ENCODE results near the gene RUNX1.

RUNX1 gene

DNA sequence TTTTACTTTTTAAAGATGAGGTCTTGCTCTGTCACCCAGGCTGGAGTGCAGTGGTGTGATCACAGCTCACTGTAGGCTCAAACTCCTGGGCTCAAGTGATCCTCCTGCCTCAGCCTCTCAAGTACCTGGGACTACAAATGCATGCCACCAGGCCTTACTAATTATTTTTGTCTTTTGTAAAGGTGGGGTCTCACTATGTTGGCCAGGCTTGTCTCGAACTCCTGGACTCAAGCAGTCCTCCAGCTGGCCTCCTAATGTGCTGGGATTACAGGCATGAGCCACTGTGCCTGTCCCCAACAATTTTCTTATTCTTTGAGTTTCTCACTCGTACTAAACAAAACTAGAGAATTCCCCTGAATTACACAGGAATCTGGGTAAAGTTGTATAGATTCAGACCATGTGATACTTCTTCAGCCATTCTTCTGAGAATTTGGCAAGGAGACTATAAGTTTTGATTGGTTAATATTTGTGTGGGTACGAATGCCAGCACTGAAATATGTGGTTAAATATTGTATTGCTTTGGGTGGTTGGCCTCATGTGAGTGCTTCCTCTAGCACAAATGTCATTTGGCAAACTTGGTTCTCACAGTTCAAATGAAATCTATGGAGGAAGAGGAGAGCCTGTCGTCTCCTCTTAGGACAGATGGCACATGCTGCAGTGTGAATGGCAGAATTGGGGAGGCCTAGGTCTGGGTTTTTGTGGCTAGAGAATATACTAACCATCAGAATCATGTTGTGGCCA, 104.9 kb downstream of the RUNX1 start:
- no peak for DNase-seq

DNA sequence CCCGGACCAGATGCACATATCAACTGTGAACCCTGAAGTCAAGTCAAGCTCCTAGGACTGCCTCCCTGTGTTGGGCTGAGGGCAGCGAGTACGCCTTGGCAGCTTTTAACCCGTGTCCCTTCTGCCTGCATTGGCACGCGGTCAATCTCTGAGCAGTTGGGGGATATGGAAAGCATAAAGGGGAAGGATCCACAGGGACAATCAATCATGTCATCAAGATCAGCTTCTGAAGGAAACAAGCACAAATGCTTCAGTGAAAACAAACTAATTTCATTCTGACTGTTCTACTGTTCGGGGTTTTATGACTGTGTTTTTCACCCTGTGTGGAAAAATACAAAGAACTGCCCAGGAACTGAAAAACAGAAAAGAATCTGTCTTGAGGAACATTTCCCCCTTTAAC, 106.2 kb downstream of the RUNX1 start:
- DNase-seq = no peak

DNA sequence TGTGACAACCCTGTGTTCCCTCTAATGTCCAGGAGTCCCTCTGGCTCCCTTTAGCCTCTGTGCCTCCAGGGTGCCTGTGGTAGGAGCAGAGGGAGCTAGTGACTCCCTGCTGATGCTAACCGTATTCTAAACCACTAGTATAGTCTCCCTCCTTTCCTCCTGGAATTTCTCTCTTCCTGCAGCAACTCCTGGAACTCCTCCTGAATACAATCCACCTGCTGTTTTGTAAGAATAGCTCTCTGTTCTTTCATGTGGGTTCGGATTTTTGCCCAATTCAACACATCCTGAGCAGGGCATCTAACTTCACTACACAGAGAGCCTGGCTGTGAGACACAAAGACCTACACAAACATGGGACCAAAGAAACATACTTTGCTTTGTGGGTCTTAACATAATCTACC, 107.9 kb downstream of the RUNX1 start:
- no peak for DNase-seq

DNA sequence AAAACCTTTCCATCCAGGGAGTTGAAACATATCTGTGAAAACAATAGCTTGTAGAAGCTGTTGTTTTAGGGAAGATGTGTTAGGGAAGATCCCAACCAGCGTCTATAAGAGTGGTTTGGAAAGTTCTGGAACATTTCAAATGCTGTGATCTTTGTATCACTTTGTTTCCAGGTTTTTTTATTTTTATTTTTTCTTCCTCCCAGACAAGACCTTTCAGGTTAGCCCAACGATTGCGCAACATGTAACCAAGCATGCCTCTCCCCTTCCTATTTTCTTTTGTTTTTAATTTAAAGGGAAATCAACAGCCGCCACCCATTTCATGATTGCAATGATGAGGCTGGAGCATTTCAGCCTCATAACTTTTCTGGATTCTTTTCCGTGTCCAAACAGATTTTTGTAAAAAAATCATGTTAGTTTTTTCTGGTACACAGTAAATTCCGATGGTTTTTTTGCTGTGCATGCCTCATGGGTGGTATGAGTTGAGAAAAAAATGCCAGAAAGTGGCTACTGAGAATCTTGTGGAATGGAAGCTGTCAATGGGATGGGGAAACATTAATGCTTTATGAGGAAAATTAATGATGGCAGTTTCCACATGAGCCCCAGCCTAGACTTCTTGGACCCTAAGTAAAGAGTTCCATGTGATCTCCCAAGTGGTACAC, 109.3 kb downstream of the RUNX1 start:
- DNase-seq = no peak

DNA sequence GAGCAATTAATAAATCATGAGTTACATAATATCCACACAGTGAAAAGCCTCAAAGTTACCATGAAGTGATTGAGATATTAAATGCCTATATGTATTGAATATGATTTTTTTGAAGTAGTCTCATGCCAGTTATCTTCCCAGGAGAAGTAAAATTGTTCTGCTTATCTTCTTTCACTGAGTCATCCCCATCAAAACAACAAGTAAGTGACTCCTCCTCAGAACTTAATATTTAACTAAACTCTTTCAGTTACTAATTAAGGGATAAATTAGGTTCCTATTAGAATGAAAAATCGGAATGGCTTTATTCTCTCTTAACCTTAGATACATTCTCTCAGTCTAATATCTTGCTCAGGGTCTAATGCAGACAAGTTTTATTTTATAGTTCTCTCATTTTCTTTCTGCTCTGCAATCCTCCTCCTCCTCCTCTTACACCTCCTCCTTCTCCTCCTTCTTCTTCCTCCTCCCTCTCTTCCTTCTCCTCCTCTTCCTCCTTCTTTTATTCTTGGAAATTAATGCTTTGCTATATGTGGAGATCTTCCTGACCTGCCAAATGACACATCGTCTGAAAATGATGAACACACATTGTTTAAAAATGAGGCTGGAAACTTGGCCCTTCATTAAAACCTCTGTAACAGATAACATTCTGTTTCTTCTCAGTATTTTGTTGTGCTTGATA, 110.9 kb downstream of the RUNX1 start:
- DNase-seq = no peak

DNA sequence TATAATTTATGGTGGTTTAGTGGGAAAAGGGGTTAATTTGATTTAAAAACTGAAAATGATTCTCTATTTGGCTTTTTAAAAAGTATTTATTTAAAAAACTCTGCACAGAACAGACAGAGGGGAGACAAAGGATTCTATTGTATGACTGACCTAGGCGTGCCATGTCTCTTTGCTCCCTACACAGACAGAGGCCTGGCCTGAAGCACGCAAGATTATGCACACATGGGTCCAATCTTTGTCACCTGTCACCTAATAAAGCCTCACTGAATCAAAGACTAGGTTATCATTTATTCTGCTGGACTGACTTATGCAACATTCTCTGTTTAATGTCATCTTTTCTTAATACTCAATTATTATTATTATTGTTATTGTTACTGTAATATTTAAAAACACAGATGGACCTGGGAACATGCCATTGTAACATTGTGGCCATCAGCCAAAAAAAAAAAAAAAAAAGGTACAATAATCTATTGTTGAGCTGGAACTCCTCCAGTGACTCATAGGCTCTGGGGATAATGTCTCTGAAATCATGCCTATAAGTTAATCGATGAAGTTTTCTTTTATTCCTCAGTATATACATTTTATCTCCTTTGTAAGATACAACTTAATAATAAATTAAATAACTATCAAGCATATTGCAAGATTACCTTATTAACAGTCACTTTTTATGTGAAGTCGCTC, 112.1 kb downstream of the RUNX1 start:
- no peak for DNase-seq

DNA sequence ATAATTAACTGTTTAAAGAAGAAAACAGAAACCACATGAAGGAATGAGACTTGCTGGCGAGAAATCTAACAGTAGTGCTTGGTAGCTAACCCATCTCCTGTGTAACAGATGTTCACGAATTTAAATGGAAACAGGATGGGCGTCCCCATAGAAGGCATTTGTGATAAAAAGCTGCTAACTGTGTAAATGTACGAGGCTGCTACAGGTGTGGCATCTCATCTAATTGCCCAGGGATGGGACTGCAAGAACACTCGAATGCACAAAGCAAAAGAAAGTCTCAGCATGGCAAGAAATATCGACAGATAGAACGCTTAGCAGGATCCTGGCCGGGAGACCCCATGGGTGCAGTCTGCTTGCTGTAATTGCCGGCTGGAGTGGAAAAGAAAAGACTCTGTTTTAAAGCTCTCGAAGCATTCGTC, 112.7 kb downstream of the RUNX1 start:
- DNase-seq = no peak

DNA sequence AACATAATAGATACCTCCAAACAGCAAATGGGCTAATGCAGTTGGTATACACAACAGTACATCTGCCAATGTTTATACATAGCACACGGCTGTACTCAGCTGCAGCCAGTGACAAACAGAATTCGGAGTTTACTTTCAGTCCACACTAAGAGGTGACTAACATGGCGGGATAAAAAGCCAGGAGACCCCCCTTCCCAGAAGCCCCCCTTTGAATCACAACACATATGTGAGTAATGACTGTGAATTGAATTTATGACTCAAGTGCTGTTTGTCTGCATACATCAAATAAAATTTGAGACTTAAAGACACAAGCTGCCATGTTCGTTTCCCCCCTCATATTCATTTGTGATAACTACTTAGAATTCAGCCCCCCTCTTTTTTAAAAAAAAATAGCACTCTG, 113.2 kb downstream of the RUNX1 start:
- no peak for DNase-seq

DNA sequence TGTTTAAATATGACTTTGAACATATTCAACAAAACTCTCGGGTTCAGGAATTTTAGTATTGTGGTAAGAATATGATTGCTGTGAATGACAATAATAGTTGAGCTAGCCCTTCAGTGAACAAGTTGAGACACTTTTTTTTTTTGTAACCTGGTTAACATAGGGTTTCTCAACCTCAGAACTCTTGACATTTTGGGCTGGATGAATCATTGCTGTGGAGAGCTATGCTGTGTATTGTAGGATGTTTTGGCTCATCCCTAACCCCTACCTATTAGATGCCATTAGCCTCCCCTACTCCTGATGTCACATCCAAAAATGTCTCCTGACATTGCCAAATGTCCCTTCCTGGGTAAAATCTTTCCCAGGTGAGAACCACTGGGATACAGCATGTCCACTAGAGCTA, 113.7 kb downstream of the RUNX1 start:
- DNase-seq = no peak

DNA sequence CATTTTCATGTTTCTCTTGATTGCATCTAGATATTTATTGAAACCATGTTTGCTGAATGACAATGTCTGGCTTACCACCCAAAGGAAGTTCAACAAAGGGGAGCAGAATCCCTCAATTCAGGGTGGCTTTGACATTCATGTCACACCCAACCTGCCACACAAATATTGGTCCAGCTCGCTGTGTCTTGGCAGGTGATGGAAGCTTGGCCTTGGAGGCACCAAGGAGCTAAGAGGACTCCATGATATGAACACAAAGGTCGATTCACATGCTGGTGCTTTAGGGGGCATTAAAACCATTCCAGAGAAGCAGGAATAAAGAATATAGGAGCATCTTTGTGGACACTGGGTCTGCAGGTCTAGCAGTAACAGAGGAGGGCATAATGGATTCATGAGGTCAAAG, 114.8 kb downstream of the RUNX1 start:
- DNase-seq = no peak

DNA sequence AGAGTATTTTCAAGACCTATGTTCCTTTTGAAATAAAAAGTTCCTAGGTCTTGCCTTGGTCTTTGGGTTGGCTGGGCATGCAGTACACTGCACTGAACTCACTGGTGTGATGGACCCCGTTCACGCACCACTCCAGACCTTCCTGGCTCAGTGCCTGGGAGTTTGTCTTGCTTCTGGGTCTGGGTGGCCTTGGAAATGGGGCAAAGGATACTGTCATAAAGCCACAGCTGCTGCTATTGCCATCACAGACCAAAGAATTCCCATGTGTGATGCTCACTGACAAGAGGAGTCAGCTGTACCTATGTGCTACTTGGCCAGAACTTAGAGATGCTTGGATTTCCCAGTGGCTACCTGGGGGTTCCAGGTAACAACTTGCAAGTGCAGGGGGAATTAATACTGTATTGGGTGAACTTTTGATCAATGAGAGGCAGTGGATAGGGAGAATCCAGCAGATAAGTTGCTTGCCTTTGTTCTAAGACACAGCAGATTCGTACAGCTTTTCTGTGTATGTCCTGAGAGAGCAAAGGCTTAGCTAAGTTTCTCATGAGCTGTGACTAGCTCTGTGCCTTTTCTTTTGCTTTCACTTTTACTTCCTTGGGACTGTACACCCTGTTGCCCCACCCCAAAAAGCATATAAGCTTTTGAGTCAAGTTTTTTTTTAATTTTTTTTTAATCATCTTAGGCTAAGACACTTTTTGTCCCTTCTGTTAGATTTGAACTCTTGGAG, 115.3 kb downstream of the RUNX1 start:
- no peak for DNase-seq

DNA sequence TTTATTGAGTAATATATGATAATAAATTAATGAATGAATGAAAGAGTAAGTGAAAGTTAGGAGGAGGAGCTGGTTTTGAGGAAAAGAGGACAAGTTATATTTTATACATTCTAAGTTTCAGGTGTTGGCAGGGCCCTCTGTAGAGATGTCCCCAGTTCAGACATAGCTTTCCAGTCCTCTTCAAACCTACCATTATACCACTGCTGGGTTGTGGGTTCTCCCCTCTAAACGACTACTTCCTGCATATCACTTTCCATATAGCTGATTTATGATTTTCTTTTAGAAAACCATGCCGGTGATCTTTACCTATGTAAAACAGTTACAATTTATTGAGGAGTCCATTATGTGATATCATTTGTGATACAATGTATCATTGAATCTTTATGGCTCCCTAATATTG, 116.9 kb downstream of the RUNX1 start:
- no peak for DNase-seq

DNA sequence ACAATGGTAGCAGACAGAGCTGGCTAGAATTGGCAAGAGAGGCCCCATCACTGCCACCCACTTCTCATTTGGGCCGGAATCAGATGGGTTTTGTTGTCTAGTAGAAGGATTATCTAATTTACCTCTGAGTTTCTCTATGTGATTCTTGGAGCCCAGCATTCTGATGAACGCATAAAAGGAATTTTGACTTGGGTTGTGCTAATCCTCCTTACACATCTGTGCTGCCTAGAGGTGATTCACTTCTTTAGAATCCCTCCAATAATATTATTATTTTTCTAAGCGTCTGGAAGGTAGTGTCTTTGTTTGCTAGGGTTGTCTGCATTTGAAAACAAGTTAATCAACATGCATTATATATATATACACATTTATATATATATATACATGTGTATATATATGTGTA, 118.1 kb downstream of the RUNX1 start:
- no peak for DNase-seq

DNA sequence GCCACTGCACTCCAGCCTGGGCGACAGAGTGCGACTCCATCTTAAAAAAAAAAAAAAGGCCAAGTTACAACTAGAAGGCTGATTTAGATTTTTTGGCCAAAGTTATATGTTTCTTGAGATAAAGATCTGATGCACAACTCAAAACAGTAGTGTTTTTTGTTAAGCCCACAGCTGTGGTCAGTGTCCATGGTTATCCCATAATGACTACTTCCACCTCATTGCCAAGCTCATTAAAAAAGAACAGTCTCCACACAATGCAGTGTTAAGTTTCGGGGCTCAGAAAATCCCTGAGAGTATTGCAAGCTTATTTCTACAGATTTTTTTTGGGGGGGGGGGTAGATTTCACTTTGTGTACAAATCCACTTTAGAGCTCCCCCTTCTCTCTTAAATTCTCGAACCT, 120.5 kb downstream of the RUNX1 start:
- no peak for DNase-seq

DNA sequence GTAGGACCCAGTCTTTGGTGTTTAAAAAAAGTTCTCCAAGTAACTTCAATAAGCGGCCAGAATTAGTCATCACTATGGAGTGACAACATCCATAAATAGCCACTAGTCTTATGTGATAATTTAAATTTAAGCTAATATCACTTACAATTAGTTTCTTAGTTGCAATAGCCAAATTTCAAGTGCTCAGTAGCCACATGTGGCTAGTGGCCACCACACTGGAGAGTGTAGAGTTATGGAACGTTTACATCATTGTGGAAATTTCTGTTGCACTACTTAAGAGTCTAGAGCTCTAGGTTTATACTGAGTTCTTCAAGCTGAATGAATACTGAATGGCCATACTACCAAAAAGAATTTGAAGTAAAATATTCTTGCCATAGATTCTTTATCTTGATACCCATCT, 121.1 kb downstream of the RUNX1 start:
- DNase-seq = no peak

DNA sequence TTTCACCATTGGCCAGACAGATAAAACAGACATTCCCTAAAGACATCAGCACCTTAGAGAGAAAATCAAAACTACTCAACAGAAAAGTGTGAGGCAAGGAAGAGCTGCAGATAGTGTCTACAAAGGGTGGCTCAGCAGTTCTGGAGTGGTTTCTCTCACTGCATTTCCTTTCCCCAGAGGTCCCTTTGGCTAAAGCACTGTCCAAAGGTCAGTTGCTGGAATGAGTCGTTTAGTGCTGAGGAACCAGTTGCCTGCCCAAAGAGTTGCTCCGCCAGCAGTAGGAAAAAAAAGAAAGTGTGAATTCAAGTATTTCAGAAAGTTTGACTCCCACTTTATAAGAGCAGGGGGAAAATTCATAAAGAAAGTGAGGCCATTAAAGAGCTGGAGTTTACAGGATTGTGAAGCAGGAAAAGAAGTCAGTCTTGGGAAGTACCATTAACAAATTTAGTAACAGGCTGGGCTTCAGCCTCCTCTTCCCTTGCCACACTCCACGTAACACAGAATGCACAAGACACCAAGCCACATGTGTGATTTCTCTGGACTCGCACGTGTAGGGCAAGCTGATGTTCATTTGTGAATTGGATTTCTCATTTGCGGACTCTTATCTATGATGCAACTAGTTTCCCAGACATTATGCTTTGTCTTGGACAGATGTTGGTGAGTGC, 122.2 kb downstream of the RUNX1 start:
- no peak for DNase-seq

DNA sequence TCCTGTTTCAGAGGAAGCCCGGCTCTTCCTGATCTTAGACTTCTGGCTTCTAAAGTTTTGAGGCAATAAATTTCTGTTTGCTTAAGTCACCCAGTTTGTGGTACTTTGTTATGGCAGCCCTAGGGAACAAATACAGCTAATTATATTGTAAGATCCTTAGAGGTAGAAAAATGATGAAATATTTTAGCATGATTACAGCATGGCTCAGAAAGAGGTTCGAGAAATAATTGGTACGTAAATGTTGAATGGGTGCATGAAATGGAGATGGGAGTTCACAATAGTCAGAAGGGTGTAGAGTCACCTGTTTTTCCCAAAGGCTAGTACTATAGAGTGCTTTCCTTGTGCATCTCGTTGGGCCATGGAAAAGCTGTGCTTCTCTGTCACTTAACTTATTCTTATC, 123.5 kb downstream of the RUNX1 start:
- DNase-seq = no peak

DNA sequence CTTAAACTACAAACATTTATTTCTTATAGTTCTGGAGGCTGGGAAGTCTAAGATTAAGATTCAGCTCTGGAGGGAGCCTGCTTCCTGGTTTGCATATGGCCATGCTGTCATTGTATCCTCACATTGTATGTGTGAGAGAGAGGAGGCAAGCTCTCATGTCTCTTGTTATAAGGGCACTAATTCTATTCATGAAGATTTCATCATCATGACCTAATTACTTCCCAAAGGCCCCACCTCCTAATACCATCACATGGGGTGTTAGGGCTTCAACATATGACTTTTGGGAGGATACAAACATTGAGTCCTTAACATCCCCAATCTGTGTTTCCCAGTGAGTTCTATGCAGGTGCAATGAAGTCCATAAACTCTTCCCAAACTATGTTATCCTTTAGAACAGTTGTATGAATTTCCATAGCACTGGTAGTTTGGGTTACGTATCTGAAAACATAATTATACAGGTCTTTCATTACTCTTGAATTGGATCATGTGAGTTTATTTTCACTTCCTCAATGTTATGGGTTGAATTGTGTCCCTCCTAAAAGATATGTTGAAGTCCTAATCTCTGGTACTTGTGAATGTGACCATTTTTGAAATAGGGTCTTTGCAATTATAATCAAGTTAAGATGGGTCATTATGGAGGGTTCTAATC, 124.2 kb downstream of the RUNX1 start:
- no peak for DNase-seq

DNA sequence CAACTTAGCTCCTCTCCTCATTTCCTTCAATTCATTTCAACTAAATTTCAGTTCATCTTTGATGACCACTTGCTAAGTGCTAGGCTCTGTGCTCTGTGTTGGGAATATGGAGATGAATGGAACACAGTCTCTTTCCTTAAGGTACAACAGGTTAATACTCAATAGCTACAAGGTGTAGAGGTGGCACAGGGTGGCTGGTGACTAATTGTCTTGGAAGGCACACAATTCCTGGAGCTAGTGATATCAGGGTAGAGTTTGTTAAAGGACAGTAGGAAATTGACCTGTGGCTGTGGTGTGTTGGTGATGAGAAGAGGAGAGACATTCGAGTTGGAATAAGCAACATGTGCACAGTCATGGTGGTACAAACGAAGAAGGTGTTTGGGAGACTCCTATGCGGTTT, 124.9 kb downstream of the RUNX1 start:
- no peak for DNase-seq

DNA sequence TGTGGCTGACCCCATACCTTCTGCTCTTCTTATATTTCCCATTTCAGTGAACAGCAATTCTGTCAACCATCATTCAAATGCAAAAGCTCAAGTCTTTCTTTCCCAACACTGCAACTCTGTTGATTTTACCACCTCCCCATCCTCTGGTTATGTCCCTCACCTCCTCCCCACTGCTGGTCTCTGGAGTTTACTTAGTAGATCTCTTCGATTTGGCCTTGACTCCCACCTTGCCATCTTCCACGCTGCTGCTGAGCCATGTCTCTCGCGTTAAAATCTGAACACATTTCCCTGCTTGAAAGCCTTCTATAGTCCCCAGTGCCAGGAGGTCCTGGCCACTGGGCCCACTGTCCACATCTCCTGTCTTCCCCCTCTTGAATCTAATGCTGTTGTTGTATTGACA, 125.5 kb downstream of the RUNX1 start:
- no peak for DNase-seq

DNA sequence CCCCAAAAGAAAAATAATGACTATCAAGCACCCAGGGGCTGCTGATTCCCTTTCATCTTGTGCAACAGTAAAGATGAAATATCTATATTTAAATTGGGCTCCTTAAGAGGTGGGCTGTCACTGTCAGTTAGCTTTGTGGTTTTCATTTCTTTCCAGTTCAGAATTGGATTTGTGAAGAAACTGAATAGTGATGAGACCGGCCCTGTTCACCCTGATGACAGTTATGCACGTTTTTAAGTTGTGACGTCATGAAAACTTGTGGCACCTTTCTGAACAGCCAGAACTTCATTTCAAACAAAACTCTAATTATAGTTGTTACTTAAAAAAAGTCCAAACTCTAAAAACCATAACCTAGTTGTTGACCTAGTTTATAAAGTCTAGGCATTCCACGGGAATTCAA, 125.9 kb downstream of the RUNX1 start:
- no peak for DNase-seq

DNA sequence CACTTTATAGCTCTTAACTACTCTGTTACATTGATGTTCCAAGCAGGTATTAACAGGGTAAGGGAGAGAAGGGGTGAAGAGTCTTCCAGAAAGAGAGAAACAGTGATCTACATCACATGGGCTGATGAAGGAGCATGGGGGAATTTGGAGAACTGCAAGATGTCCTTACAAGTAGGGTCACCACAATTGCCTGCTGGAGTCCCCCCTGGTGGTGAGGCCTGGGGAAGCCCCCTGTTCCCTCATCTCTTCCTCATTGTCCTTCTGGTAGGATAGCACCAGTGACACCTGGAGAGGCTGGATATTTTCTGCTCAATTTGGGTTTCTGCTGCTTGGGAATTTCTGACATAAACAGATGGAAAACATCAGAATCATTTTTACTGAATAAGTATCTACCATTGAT, 126.6 kb downstream of the RUNX1 start:
- no peak for DNase-seq
